Measurements from ENCODE around the gene PCDH12.

PCDH12 gene

GRCh38 chr5:141902015-141902814 is 55.8 kb downstream of the PCDH12 start:
- no peak overlapping the region for H3K27ac ChIP-seq
- POLR2A ChIA-PET (ENCODE audit: low non-redundant PET): no interaction called here
- DNase-seq (ENCODE audit: low spot score): no peak
- no peak for TF ChIP-seq CTCF (conservative IDR thresholded peaks at IDR 0.05; ENCODE audit: low read depth)
- CTCF ChIA-PET: interaction anchor here (0.6 kb wide), 2 partner anchors 15 to 976 kb away, joined by 3 to 4 read pairs; partner anchors contain the start of gene PCDHAC1

- H3K27ac ChIP-seq: no peak overlapping the region
- ChIA-PET POLR2A (ENCODE audit: low non-redundant PET) (interaction anchor here (0.6 kb wide), 1 partner anchor 26 kb away, joined by 4 read pairs; no protein-coding TSS in a partner anchor), CTCF (interaction anchor here (1.4 kb wide), 1 partner anchor 62 kb away, joined by 4 read pairs; no protein-coding TSS in a partner anchor)
- TF ChIP-seq CTCF (conservative IDR thresholded peaks at IDR 0.05; ENCODE audit: low read depth): no peak
- no peak for DNase-seq (ENCODE audit: low spot score)
Observed at GRCh38 chr5:141898448-141899049, 59.5 kb downstream of the PCDH12 start.

DNA sequence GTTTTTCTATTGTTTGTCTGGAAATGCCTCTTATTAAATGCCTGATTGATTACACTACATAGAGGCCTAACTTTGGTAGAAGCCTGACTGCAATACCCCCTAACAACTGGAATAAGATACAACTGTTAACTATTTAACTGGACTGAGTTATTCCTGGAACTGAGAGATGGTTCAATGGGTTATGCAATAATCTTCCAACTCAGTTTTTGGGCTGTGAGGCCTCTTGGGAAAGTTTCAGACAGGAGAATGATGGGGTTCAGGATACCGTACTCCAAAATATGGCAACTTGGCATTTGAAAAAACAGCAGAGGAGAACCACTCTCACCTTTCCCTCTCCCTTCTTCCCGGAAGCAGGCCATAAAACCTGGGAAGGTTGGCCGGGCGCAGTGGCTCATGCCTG is 60.6 kb downstream of the PCDH12 start:
- no peak for TF ChIP-seq CTCF (conservative IDR thresholded peaks at IDR 0.05; ENCODE audit: low read depth)
- no peak overlapping the region for H3K27ac ChIP-seq
- no peak for DNase-seq (ENCODE audit: low spot score)
- ChIA-PET CTCF (no interaction called here), POLR2A (ENCODE audit: low non-redundant PET) (no interaction called here)
